ENCODE results near the gene KCNN4.

KCNN4 gene

GRCh38 chr19:43747557-43748204 lies 33.1 kb downstream of the KCNN4 start:
- no peak for DNase-seq (ENCODE audit: low read depth in 1 of 2, low spot score in 1 of 2)
- no peak for TF ChIP-seq JUND (IDR thresholded peaks at IDR 0.05; ENCODE audit: low read depth)
- in situ Hi-C loops (cut with HindIII; ENCODE audit: low pct_unique_long_range_greater_than_20kb, low sequenced_read_pairs), result no loop called here

GRCh38 chr19:43743059-43743458 lies 37.7 kb downstream of the KCNN4 start:
- no peak for DNase-seq (ENCODE audit: low read depth in 1 of 2, low spot score in 1 of 2)
- in situ Hi-C loops (cut with HindIII; ENCODE audit: low pct_unique_long_range_greater_than_20kb, low sequenced_read_pairs), result no loop called here
- no peak for TF ChIP-seq JUND (IDR thresholded peaks at IDR 0.05; ENCODE audit: low read depth)

GRCh38 chr19:43741075-43741825 lies 39.5 kb downstream of the KCNN4 start:
- DNase-seq (ENCODE audit: low read depth in 1 of 2, low spot score in 1 of 2), result no peak
- in situ Hi-C loops (cut with HindIII; ENCODE audit: low pct_unique_long_range_greater_than_20kb, low sequenced_read_pairs), result no loop called here
- TF ChIP-seq JUND (IDR thresholded peaks at IDR 0.05; ENCODE audit: low read depth), result no peak

- TF ChIP-seq JUND (IDR thresholded peaks at IDR 0.05; ENCODE audit: low read depth), result no peak
- in situ Hi-C loops (cut with HindIII; ENCODE audit: low pct_unique_long_range_greater_than_20kb, low sequenced_read_pairs), result no loop called here
- DNase-seq (ENCODE audit: low read depth in 1 of 2, low spot score in 1 of 2), result peak in 1 of 2 experiments; percentile 36
These were observed 41.1 kb downstream of the KCNN4 start for GRCh38 chr19:43739439-43740235.

GRCh38 chr19:43738780-43739211 lies 42.0 kb downstream of the KCNN4 start:
- no peak for DNase-seq (ENCODE audit: low read depth in 1 of 2, low spot score in 1 of 2)
- in situ Hi-C loops (cut with HindIII; ENCODE audit: low pct_unique_long_range_greater_than_20kb, low sequenced_read_pairs), result no loop called here
- no peak for TF ChIP-seq JUND (IDR thresholded peaks at IDR 0.05; ENCODE audit: low read depth)

GRCh38 chr19:43735957-43736356 lies 44.8 kb downstream of the KCNN4 start:
- TF ChIP-seq JUND (IDR thresholded peaks at IDR 0.05; ENCODE audit: low read depth), result no peak
- no peak for DNase-seq (ENCODE audit: low read depth in 1 of 2, low spot score in 1 of 2)
- in situ Hi-C loops (cut with HindIII; ENCODE audit: low pct_unique_long_range_greater_than_20kb, low sequenced_read_pairs), result no loop called here

- in situ Hi-C loops (cut with HindIII; ENCODE audit: low pct_unique_long_range_greater_than_20kb, low sequenced_read_pairs), result no loop called here
These were observed 45.8 kb downstream of the KCNN4 start for GRCh38 chr19:43735013-43735412.

GRCh38 chr19:43731846-43732245 lies 48.9 kb downstream of the KCNN4 start:
- no peak for TF ChIP-seq JUND (IDR thresholded peaks at IDR 0.05; ENCODE audit: low read depth)
- no peak for DNase-seq (ENCODE audit: low read depth in 1 of 2, low spot score in 1 of 2)
- in situ Hi-C loops (cut with HindIII; ENCODE audit: low pct_unique_long_range_greater_than_20kb, low sequenced_read_pairs), result no loop called here

More at GRCh38 chr19:43735013-43735412, 45.8 kb downstream of the KCNN4 start:
- TF ChIP-seq JUND (IDR thresholded peaks at IDR 0.05; ENCODE audit: low read depth), result no peak
- DNase-seq (ENCODE audit: low read depth in 1 of 2, low spot score in 1 of 2), result no peak

- no peak for TF ChIP-seq JUND (IDR thresholded peaks at IDR 0.05; ENCODE audit: low read depth)
- no peak for DNase-seq (ENCODE audit: low read depth in 1 of 2, low spot score in 1 of 2)
- in situ Hi-C loops (cut with HindIII; ENCODE audit: low pct_unique_long_range_greater_than_20kb, low sequenced_read_pairs), result no loop called here
These were observed 49.4 kb downstream of the KCNN4 start for GRCh38 chr19:43731346-43731745.

- in situ Hi-C loops (cut with HindIII; ENCODE audit: low pct_unique_long_range_greater_than_20kb, low sequenced_read_pairs), result no loop called here
- no peak for DNase-seq (ENCODE audit: low read depth in 1 of 2, low spot score in 1 of 2)
- TF ChIP-seq JUND (IDR thresholded peaks at IDR 0.05; ENCODE audit: low read depth), result no peak
These were observed 50.9 kb downstream of the KCNN4 start for GRCh38 chr19:43729919-43730318.

- DNase-seq (ENCODE audit: low read depth in 1 of 2, low spot score in 1 of 2), result no peak
- no peak for TF ChIP-seq JUND (IDR thresholded peaks at IDR 0.05; ENCODE audit: low read depth)
- in situ Hi-C loops (cut with HindIII; ENCODE audit: low pct_unique_long_range_greater_than_20kb, low sequenced_read_pairs), result no loop called here
These were observed 53.2 kb downstream of the KCNN4 start for GRCh38 chr19:43727593-43727853.

- no peak for TF ChIP-seq JUND (IDR thresholded peaks at IDR 0.05; ENCODE audit: low read depth)
- no peak for DNase-seq (ENCODE audit: low read depth in 1 of 2, low spot score in 1 of 2)
- in situ Hi-C loops (cut with HindIII; ENCODE audit: low pct_unique_long_range_greater_than_20kb, low sequenced_read_pairs), result no loop called here
These were observed 53.8 kb downstream of the KCNN4 start for GRCh38 chr19:43726736-43727592.

Data from T47D (cell line).